ENCODE data around the gene SPRYD4.

SPRYD4 gene

DNA sequence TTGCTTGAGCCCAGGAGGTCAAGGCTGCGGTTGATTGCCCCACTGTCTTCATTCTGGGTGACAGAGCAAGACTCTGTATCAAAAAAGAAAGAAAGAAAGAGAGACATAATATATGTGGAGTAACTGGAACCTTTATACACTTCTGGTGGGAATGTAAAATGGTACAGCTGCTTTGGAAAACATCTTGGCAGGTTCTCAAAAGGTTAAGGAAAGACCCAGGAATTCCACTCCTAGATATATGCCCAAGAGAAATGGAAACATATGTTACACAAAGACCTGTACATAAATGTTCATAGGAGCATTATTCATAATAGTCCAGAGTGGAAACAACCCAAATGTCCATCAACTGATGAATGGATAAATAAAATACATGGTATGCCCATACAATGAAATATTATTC lies 60.5 kb downstream of the SPRYD4 start:
- Histone ChIP-seq H3K4me3 (no peak overlapping the region), H3K4me1 (peaks cover 0 to 12% (median 7%) of the 10 kb centered on the region in 10 experiments; a peak in 7 of 20 replicates), H3K9ac (no peak overlapping the region), H3K36me3 (no peaks in the 10 kb centered on the region), H4K20me1 (no peaks in the 10 kb centered on the region), H3K9me3 (replicated peaks in 1 of 11) (no peaks in the 10 kb centered on the region), H3K27me3 (no peaks in the 10 kb centered on the region), H3K27ac (no peak overlapping the region), H3K4me2 (no peak overlapping the region)
- TF ChIP-seq Cebpa-rat (IDR thresholded peaks at IDR 0.05) = no peak

Measured in BLaER1 treated with 17β-estradiol and CSF1 and Interleukin-3, amounts not matched to agents 10 nM and 100 nM (cell line).